Stimulated activated naive CD8-positive, alpha-beta T cell treated with anti-CD3 and anti-CD28 coated beads, Interleukin-15, Interleukin-2, amounts not matched to agents 100 ng/mL and 50 ng/mL, for 24 hours (primary cell): ENCODE results near the gene KANSL1L.

Experiments
- H3K27ac Mint-ChIP-seq: one replicate; pipeline ENCODE4 v1.8.0; 2021; ENCODE audit warnings: mild to moderate bottlenecking, mixed read lengths
- H3K27me3 Mint-ChIP-seq: one replicate; pipeline ENCODE4 v1.8.0; 2021; ENCODE audit warnings: mixed read lengths
- H3K36me3 Mint-ChIP-seq: one replicate; pipeline ENCODE4 v1.8.0; 2021; ENCODE audit warnings: low read depth, mixed read lengths
- H3K4me1 Mint-ChIP-seq: one replicate; pipeline ENCODE4 v1.8.0; 2021; ENCODE audit warnings: low read depth, mixed read lengths
- H3K4me3 Mint-ChIP-seq: one replicate; pipeline ENCODE4 v1.8.0; 2021; ENCODE audit warnings: mild to moderate bottlenecking, mixed read lengths
- H3K9me3 Mint-ChIP-seq: one replicate; pipeline ENCODE4 v1.8.0; 2021; ENCODE audit warnings: mixed read lengths

KANSL1L gene, protein sequence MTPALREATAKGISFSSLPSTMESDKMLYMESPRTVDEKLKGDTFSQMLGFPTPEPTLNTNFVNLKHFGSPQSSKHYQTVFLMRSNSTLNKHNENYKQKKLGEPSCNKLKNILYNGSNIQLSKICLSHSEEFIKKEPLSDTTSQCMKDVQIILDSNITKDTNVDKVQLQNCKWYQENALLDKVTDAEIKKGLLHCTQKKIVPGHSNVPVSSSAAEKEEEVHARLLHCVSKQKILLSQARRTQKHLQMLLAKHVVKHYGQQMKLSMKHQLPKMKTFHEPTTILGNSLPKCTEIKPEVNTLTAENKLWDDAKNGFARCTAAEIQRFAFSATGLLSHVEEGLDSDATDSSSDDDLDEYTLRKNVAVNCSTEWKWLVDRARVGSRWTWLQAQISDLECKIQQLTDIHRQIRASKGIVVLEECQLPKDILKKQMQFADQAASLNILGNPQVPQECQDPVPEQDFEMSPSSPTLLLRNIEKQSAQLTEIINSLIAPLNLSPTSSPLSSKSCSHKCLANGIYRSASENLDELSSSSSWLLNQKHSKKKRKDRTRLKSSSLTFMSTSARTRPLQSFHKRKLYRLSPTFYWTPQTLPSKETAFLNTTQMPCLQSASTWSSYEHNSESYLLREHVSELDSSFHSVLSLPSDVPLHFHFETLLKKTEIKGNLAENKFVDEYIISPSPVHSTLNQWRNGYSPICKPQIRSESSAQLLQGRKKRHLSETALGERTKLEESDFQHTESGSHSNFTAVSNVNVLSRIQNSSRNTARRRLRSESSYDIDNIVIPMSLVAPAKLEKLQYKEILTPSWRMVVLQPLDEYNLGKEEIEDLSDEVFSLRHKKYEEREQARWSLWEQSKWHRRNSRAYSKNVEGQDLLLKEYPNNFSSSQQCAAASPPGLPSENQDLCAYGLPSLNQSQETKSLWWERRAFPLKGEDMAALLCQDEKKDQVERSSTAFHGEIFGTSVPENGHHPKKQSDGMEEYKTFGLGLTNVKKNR

DNA sequence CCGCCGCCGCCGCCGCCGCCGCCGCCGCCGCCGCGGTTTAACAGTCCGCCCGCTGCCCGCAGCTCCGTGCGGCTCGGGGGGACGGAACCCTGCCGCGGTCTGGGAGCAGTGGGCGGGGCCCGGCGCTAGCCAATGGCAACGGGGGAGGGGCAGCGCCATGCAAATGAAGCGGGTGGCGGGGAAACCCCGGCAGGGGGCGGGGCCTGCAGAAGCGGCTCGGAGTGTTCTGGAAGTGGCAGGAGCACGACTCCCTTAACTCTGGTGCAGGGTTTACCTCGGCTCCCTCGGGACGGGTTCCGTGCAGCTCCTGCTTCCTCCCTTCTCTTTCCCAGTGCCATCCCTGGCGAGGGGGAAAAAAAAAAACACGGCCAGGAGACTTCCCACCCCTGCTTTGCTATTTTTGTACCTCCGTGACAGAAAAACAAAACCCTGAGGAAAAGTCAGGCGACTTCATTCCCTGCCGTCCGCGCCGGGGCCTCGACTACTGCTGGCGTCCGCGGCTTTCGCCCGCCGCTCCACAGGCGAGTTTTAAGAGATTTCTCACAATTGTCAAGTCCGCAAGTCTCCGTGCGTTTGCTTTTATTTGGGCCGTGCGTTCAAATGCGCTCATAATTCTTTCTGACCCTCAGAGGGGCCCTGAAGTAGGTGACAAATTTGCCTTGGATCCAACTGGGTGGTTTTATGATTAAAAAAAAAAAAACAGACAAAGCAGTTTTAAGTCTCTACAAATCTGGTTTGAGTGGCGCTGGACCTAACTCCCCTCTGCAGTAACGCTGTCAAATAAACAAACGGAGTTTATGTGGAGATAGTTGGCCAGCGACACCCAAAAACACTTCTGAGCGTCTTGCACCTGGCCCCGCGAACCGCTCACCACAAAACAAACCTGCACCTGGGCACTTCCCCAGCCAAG is at the start of gene KANSL1L:
TSS of gene KANSL1L (minus strand) at position 101 of the 910 bp plus-strand sequence. CDS start 16,827 bp downstream, outside the sequence.
- H3K4me3 Mint-ChIP-seq, result peak within 1 kb of the TSS; percentile 98
- H3K27ac Mint-ChIP-seq, result peak within 1 kb of the TSS; percentile 99
- H3K9me3 Mint-ChIP-seq, result no peaks in the 10 kb centered on the region
- peaks cover 8% of the 10 kb centered on the region for H3K27me3 Mint-ChIP-seq
- no peaks in the 10 kb centered on the region for H3K36me3 Mint-ChIP-seq
- H3K4me1 Mint-ChIP-seq, result peaks cover 43% of the 10 kb centered on the region

DNA sequence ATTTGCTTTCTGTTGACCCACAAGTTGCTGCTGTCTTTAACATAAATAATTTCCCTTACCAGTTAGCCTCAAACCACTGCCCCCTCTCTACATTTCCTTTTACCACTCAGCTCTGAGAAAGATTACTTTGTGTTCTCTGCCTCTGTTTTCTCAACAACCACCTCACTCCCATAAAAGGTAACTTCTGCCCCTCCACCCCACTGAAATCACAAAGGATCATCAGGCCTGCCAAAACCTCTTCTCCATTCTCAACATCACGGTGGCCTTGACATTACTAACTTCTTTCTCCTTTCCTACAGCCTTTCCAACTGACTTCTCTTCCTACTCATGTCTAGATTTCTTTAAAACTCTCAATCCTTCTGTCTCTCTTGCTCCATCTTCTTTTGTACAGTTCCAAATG is 43.9 kb upstream of the KANSL1L start:
- Mint-ChIP-seq H3K27ac (no peak overlapping the region), H3K4me3 (no peak overlapping the region), H3K36me3 (no peaks in the 10 kb centered on the region), H3K27me3 (peaks cover 10% of the 10 kb centered on the region), H3K4me1 (no peaks in the 10 kb centered on the region), H3K9me3 (no peaks in the 10 kb centered on the region)

DNA sequence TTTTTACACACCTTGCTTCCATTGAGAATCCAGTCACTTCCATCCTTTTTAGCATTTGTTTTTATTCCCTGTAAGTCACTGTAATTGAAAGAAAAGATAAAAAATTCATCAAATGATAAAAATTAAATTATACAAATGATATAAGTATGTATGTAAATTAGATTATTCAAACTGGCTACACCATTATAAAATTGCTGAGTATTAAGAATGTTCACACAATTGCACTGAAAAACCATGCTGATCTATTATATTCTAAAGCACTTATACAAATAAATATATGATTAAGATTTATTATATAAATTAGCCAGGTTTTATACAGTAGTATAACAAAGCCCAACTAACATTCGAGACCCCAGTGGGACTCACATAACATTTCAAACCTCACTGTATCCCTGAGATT is 39.0 kb upstream of the KANSL1L start:
- H3K27me3 Mint-ChIP-seq, result peaks cover 13% of the 10 kb centered on the region
- no peak overlapping the region for H3K27ac Mint-ChIP-seq
- H3K9me3 Mint-ChIP-seq, result no peaks in the 10 kb centered on the region
- no peak overlapping the region for H3K4me3 Mint-ChIP-seq
- no peaks in the 10 kb centered on the region for H3K36me3 Mint-ChIP-seq
- no peaks in the 10 kb centered on the region for H3K4me1 Mint-ChIP-seq

DNA sequence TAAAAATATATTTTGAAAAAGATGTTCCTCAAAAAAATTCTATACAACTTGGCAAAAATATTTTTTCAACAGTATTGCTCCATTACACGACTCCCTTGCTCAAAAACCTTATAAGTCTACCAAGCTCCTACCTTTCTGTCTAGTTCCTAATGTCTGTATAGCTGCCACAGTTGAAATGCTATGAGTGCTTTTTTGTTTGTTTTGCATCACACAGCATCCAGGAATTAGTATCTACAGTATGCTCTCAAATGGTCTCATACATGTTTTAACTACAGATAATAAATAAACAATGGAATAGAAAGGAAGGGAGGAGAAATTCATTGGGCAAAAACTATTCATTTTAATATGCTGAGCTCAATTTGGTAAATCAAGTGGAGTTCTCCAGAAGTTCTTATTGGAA is 36.7 kb upstream of the KANSL1L start:
- no peaks in the 10 kb centered on the region for H3K9me3 Mint-ChIP-seq

GRCh38 chr2:210203558-210203957 is 32.3 kb upstream of the KANSL1L start:
- Mint-ChIP-seq H3K27ac (no peak overlapping the region), H3K9me3 (no peaks in the 10 kb centered on the region), H3K27me3 (peaks cover 23% of the 10 kb centered on the region), H3K4me3 (no peak overlapping the region), H3K36me3 (no peaks in the 10 kb centered on the region), H3K4me1 (no peaks in the 10 kb centered on the region)

More for the DNA sequence above, 36.7 kb upstream of the KANSL1L start:
- no peaks in the 10 kb centered on the region for H3K4me1 Mint-ChIP-seq
- no peak overlapping the region for H3K4me3 Mint-ChIP-seq
- H3K27ac Mint-ChIP-seq, result no peak overlapping the region
- peaks cover 19% of the 10 kb centered on the region for H3K27me3 Mint-ChIP-seq
- no peaks in the 10 kb centered on the region for H3K36me3 Mint-ChIP-seq

GRCh38 chr2:210203147-210203546 is 31.9 kb upstream of the KANSL1L start:
- Mint-ChIP-seq H3K27ac (no peak overlapping the region), H3K36me3 (no peaks in the 10 kb centered on the region), H3K9me3 (no peaks in the 10 kb centered on the region), H3K27me3 (peaks cover 23% of the 10 kb centered on the region), H3K4me3 (no peak overlapping the region), H3K4me1 (no peaks in the 10 kb centered on the region)

DNA sequence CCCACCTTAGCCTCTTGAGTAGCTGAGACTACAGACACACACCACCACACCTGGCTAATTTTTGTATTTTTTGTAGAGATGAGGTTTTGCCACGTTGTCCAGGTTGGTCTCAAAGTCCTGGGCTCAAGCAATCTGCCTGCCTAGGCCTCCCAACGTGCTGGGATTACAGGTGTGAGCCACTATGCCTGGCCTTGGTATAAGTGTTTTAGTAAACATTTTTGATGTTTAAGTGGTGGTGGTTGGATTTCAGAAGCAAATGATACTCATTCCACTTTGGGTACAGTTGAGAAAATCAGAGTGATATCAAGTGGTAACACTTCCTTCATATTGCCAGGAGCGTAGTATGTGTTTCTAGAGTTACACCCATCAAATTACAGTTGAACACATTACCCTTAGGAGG is 28.6 kb upstream of the KANSL1L start:
- H3K27me3 Mint-ChIP-seq, result peaks cover 13% of the 10 kb centered on the region
- no peaks in the 10 kb centered on the region for H3K36me3 Mint-ChIP-seq
- H3K9me3 Mint-ChIP-seq, result no peaks in the 10 kb centered on the region
- no peak overlapping the region for H3K27ac Mint-ChIP-seq
- no peak overlapping the region for H3K4me3 Mint-ChIP-seq
- peaks cover 3% of the 10 kb centered on the region for H3K4me1 Mint-ChIP-seq

- Mint-ChIP-seq H3K4me3 (no peak overlapping the region), H3K36me3 (no peaks in the 10 kb centered on the region), H3K4me1 (peaks cover 3% of the 10 kb centered on the region), H3K27me3 (peaks cover 13% of the 10 kb centered on the region), H3K27ac (no peak overlapping the region), H3K9me3 (no peaks in the 10 kb centered on the region)
Observed at GRCh38 chr2:210199186-210199765, 28.1 kb upstream of the KANSL1L start.

DNA sequence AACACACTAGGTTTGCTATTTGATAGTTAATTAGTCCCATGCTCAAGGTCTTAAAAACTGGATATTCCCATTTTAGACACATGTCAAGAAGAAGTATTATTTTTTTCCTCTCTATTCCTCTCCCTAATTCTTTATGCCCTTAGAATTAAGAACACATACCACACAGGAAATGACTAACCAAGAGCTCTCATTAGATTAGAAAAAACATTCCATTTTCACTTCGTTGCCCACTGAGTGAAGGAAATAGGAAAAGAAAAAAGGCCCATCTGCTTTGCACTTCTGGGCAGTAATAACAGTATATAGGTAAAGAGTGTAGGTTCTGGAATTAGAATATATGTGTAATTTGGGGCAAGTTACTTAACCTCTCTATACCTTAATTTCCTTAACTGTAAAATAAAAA is 27.1 kb upstream of the KANSL1L start:
- H3K4me3 Mint-ChIP-seq, result no peak overlapping the region
- peaks cover 3% of the 10 kb centered on the region for H3K4me1 Mint-ChIP-seq
- no peaks in the 10 kb centered on the region for H3K36me3 Mint-ChIP-seq
- no peak overlapping the region for H3K27ac Mint-ChIP-seq
- H3K27me3 Mint-ChIP-seq, result peaks cover 9% of the 10 kb centered on the region
- no peaks in the 10 kb centered on the region for H3K9me3 Mint-ChIP-seq

DNA sequence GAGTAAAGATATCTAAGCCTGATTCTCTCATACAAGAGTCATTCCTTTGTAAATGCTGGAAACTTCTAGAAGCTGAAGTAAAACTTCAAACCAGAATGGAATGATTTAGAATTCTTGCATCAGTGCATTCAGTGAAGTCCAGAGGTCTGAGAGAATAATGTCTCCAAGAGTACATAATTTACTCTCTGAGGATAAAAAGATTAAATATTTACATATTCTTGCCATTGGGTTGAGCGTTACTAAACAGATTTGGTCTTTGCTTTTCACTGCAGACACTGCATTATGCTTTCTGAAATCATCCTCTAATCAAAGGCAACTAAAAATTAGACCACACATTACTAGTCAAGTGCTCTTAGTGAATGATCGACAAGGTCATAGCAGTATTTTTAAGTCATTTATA is 26.5 kb upstream of the KANSL1L start:
- Mint-ChIP-seq H3K9me3 (no peaks in the 10 kb centered on the region), H3K36me3 (no peaks in the 10 kb centered on the region), H3K27ac (no peak overlapping the region), H3K4me3 (no peak overlapping the region), H3K4me1 (peaks cover 3% of the 10 kb centered on the region), H3K27me3 (peaks cover 4% of the 10 kb centered on the region)

GRCh38 chr2:210195101-210195852 is 24.1 kb upstream of the KANSL1L start:
- Mint-ChIP-seq H3K4me1 (peaks cover 3% of the 10 kb centered on the region), H3K4me3 (no peak overlapping the region), H3K9me3 (no peaks in the 10 kb centered on the region), H3K27ac (no peak overlapping the region), H3K27me3 (no peaks in the 10 kb centered on the region), H3K36me3 (no peaks in the 10 kb centered on the region)

DNA sequence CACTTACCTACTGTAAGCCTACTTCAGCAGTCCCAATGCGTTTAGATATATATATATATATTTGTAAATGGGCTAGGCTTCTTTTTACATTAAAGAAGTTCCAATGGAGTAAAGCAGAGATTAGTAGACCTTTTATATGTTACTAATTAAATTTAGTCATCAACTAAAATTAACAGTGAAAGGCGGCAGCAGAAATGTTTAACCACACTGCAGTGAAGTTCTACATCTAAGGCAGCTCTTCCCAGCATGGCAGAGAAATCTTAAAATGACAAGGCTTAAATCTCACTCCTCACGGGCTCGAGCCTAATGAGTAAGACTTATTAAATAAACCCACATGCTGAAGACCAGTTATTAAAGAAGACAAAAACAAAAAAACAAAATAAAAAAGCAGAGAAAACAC is 19.1 kb upstream of the KANSL1L start:
- H3K9me3 Mint-ChIP-seq, result peaks cover 13% of the 10 kb centered on the region
- H3K27me3 Mint-ChIP-seq, result no peaks in the 10 kb centered on the region
- H3K4me1 Mint-ChIP-seq, result peaks cover 3% of the 10 kb centered on the region
- no peaks in the 10 kb centered on the region for H3K36me3 Mint-ChIP-seq
- H3K27ac Mint-ChIP-seq, result no peak overlapping the region
- H3K4me3 Mint-ChIP-seq, result no peak overlapping the region

DNA sequence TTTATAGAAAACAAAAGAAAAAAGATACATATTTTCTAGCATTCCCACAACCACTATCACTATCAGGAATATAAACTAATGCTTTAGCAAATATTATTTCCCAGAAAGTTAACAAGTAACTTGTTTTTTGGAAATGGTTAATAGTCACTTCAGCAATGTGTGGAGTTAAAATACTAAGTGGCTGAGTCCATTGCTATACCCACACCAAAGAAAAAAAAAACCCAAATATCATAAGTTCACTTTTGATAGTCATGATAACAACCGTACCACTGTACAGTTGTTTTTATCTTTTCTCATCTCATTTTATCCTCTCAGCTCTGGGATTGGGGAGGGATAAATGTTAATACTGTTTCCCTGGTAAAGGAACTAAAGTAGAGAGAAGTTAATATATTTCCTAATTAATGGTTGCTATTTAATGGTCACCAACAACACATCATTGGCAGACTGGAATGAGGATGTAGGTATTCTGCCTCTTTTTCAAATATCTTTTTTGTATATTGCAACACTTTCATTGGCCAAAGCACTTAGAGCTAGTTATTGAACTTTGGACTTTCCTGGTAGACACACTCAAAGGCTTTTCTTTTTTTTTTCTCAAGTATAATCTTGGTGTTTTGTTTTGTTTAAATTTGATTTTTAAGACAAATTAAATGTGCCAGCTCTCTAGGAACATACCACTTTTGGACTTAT is 18.4 kb upstream of the KANSL1L start:
- Mint-ChIP-seq H3K36me3 (peaks cover 4% of the 10 kb centered on the region), H3K4me3 (no peak overlapping the region), H3K4me1 (no peaks in the 10 kb centered on the region), H3K9me3 (peaks cover 20% of the 10 kb centered on the region), H3K27ac (no peak overlapping the region), H3K27me3 (no peaks in the 10 kb centered on the region)
